ENCODE data around the gene NBAS.
"Not testable (repeated sequence)": the region's sequence is repeated elsewhere in the genome, so short reads cannot be mapped to it uniquely, and the experiment has no call there.

Gene NBAS

GRCh38 chr2:15456352-15456751 lies 104.8 kb downstream of the NBAS start:
- DNase-seq: no peak

DNA sequence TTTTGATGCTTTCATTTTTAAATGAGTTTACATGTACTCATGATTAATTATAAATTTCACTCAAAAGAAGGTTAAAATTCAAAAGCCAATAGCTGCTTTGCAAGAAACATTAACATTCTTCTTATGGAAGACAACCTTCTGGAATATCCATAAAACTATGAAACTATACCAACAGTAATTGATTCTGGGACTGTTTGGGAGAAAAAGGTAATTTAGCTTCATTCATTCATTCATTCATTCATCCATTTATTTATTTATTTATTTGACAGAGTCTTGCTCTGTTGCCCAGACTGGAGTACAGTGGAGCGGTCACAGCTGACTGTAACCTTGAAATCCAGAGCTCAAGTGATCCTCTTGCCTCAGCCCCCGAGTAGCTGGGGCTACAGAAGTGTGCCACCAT lies 110.3 kb downstream of the NBAS start:
- no peak for DNase-seq

DNA sequence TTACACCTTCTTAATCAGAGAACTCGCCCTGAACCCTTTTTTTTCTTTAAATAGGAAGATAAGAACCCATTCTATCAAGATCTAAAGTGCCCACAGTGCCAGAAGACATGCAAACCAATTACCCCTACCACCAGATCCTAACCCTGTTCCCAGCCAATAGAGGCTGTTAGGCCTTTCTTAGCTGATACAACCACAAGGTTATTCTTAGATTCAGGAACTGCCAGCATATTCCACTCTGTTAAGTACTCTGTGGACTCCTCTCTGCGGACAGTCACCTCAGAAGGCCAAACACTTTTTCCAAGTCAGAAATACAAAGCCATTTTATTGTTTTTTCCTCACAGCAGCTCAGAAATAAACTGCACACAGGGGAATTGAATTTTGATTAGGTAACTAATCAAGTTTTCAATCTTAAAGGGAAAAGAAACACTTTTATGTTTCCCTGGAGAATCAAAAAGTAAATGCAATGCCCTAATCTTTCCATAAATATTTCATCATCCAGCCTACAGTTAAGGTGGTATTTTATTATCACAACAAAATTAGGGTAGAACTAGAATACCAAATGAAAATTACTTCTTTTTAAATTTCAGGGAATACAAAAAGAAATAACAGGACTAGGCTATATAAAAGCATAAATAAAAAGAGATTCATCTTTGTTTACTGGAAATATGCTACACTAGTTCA lies 111.4 kb downstream of the NBAS start:
- no peak for DNase-seq

GRCh38 chr2:15448250-15448839 lies 112.8 kb downstream of the NBAS start:
- no peak for DNase-seq

DNA sequence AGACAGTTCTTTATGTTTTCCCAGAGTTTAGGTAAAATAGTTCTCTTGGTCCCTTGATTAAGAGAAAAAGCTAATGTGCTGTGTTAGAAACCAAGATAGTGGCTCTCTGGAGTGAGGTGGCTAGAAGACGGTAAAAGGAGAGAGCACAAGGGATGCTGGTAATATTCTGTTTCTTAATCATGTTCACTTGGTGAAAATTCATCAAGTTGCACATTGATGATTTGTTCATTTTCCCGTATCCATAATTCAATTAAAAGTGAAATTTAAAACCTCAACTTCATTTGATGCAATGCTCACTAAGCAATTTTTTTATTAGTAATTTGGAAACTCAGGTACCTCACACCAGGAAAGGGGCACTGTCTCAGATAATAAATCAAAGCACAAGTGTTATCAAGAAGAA lies 113.8 kb downstream of the NBAS start:
- DNase-seq: no peak

DNA sequence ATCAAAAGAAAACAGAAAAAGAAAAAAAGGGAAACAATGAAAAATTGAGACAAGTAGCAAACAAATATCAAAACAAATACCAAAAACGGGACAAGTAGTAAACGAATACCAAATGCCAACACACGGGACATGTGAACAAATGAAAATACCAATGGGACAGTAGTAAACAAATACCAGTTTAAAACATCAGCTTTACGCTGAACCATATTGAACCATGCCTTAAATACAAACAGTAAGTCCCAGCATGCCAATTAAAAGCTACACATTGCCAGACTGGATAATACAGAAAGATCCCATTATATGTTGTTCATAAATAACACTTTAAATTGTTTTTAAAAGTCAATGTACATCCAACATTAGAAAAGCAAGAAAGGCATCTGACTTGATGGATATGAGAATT lies 114.2 kb downstream of the NBAS start:
- DNase-seq: no peak

DNA sequence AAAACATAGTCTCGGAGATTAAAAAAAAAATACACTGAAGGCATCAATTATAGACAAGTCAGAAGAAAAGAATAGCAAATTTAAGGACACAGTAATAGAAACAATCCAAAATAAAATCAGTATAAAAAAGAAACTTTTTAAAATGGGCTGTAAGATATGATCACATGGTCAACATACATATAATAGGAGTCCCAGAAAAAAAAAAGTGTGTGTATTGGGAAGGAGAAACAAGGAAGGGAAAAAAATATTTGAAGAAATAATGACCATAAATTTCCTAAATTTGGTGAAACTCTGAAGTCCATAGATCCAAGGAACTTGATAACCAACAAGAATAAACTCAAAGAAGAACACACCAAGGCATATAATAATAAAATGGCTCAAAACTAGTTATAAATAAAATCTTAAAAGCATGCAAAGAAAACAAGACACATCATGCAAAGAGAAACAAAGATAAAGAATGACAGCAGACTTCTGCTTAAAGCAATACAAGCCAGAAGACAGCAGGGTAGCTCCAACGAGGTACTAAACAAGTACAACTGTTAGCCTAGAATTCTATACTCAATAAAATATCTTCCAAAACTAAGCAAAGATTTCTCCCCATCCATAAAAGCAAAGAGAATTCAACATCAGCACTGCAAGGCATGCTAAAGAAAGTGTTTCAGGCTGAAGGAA lies 115.1 kb downstream of the NBAS start:
- DNase-seq: no peak

- not testable (repeated sequence) for DNase-seq
Observed at GRCh38 chr2:15439768-15440524, 121.2 kb downstream of the NBAS start.

GRCh38 chr2:15439366-15439765 lies 121.8 kb downstream of the NBAS start:
- not testable (repeated sequence) for DNase-seq

- DNase-seq: no peak
Observed at GRCh38 chr2:15436195-15436594, 124.9 kb downstream of the NBAS start.

GRCh38 chr2:15435474-15435873 lies 125.7 kb downstream of the NBAS start:
- no peak for DNase-seq

DNA sequence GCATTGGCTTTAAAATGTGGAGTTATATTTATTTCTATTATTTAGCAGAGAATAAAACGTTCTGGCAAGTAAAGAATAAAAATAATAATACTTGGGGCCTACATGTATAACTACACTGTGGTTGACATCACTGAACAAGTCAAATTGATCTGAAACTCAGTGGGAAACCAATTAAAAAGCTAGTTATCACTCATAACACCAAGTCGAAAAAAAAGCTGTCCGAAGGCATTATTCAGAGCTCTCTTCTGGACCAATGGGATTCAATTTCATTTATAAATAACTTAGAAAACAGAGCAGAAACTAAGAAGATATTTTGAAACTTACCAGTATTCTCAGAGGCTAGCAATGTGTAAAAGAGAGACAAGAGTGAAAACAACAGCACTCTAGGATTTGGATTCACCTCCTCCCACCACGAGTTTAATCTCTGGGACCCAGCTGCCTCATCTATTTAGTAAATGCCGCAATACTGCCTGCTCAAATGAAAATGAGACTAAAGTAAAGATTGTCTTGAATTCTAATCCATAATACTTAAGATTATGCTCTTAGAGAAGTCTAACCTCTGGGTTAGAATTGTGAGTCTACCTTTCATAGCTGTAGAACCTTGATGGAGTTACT lies 128.4 kb downstream of the NBAS start:
- no peak for DNase-seq

DNA sequence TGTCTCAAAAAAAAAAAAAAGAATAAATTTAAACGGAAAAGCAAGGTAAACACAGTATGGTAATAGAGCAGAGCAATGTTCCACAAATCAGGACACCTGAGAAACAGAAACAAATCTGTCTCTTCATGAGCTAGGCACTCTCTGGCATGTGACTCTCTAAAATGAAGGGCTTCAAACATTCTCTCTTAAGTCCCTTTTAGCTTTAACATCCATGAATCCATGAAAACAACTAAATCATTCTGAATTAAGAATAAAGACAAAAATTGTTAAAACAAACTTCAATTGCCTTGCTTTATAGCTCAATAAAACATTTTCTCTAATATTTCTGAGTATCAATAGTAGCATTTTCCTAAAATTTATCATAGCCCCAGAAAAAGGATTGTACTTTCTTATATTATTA lies 132.1 kb downstream of the NBAS start:
- DNase-seq: no peak

- no peak for DNase-seq
Observed at GRCh38 chr2:15427987-15428386, 133.1 kb downstream of the NBAS start.

DNA sequence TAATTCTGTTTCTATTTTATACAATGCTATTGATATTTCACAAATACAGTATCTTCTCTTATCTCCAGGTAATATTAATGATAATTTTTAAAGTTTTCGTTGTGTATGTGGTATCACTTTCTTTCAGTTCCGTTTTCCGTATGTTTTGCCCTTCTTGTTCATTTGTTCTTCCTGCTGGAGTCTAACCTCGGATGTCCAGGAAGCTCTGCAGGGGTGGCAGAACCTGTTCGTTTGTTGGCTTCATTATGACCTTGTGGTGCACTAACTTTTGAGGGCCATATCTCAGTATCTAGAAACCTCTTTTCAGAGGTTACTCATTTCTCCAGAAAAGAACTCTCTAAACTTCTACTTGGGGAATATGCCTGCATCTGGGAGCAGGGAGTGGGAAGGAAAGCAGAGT lies 134.5 kb downstream of the NBAS start:
- DNase-seq: no peak

- DNase-seq: no peak
Observed at GRCh38 chr2:15425712-15426111, 135.4 kb downstream of the NBAS start.

- no peak for DNase-seq
Observed at GRCh38 chr2:15421753-15422152, 139.4 kb downstream of the NBAS start.

DNA sequence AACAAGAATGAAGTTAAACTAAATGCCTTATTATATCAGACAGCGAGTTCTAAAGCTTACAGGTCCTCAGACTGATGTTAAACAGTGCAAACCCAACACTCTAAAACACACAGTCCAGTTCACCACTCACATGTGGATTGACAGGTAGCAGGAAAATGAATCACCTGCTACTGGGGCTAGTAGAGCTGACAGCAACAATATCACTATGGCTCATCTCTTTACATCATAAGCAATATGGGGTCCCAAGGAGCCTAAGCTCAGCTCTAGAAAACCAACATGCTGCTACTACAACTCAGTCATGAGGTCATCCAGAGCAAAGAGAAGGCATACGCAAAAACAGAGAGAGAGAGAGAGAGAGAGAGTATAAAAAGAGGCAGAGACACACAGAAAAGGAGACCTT lies 145.4 kb downstream of the NBAS start:
- no peak for DNase-seq

GRCh38 chr2:15412779-15413178 lies 148.4 kb downstream of the NBAS start:
- no peak for DNase-seq

- DNase-seq: no peak
Observed at GRCh38 chr2:15412309-15412708, 148.8 kb downstream of the NBAS start.

DNA sequence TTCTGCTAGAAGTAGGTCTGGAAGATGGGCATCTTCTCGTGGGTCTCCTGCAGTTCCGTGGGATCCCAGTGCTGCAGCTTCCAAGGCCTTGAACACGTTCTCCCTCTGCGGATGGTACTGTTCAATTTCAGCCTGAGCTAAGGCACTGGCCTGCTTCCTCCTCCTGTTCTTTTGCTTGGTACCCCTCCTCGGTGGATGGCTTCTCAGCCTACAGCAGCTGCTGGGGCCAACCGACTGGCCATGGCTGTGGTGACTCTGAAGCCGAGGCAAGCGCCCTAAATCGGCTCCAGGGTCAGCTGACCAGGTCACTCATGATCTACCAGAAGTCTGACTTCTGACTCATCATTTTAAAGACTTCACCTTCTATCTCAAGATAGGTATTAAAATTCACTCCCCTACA lies 150.2 kb downstream of the NBAS start:
- DNase-seq: no peak

DNA sequence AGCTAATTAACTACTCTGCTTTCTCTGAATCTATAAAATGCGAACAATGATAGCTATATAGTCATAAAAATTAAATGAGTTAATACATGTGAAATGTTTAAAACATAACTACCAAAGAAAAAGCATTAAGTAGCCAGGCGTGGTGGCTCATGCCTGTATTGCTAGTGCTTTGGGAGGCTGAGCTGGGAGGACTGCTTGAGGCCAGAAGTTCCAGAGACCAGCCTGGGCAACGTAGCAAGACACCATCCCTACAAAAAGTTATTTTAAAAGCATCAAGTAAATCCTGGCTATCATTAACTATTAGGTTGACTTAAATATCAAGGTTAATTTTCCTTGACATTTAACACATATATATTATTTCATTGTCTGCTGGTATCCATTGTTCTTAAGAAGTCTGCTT lies 152.4 kb downstream of the NBAS start:
- no peak for DNase-seq

GRCh38 chr2:15407666-15408065 lies 153.5 kb downstream of the NBAS start:
- DNase-seq: no peak
